Tibial artery (tissue), 4 donors: ENCODE results near the gene MUC5B.

Experiments
- DNase-seq, 2 donors: peaks; one replicate each; pipeline ENCODE4 v3.0.0-alpha.2; 2019
- H3K27ac ChIP-seq, 2 donors: fragments of 200-600 bp; sonication (generic) in 1 of 2; 1 replicate in 1 of 2; 2 replicates in 1 of 2; pipeline ENCODE4 v1.5.1; 2018 to 2019; ENCODE audit warnings: mild to moderate bottlenecking in 1 of 2
- H3K27me3 ChIP-seq, 2 donors: fragments of 200-600 bp; sonication (generic) in 1 of 2; one replicate each; pipeline versions ENCODE4 v1.5.1 to v1.6.0; 2016 to 2019
- H3K36me3 ChIP-seq, 3 donors: fragments of 200-600 bp; sonication (generic) in 2 of 3; one replicate each; pipeline ENCODE4 v1.5.1; 2016 to 2019; ENCODE audit warnings: mild to moderate bottlenecking in 2 of 3
- H3K4me1 ChIP-seq, 4 donors: fragments of 200-600 bp; sonication (generic) in 2 of 4; 1 replicate in 3 of 4; 2 replicates in 1 of 4; pipeline ENCODE4 v1.5.1; 2016 to 2019
- H3K4me3 ChIP-seq, 2 donors: fragments of 200-600 bp; sonication (generic) in 1 of 2; 1 replicate in 1 of 2; 2 replicates in 1 of 2; pipeline ENCODE4 v1.5.1; 2018 to 2019; ENCODE audit warnings: mild to moderate bottlenecking in 2 of 2
- H3K9me3 ChIP-seq, 3 donors: fragments of 200-600 bp; sonication (generic) in 1 of 3; one replicate each; pipeline ENCODE4 v1.5.1; 2016 to 2019
- CTCF ChIP-seq, 2 experiments: fragments of 200-600 bp in 1 of 2; fragments of 450-650 bp in 1 of 2; IDR thresholded peaks; one replicate each; pipeline ENCODE4 v1.5.1; 2017 to 2019; ENCODE audit warnings: antibody characterized with exemption in 2 of 2, mild to moderate bottlenecking in 1 of 2, moderate library complexity in 1 of 2
- intact Hi-C: fragments of 100-400 bp; cut with DNase I; formaldehyde crosslinking; loops from one replicate; pipeline ENCODE4 v1.15.0; 2023; ENCODE audit warnings: low total_unique reads

Gene MUC5B

DNA sequence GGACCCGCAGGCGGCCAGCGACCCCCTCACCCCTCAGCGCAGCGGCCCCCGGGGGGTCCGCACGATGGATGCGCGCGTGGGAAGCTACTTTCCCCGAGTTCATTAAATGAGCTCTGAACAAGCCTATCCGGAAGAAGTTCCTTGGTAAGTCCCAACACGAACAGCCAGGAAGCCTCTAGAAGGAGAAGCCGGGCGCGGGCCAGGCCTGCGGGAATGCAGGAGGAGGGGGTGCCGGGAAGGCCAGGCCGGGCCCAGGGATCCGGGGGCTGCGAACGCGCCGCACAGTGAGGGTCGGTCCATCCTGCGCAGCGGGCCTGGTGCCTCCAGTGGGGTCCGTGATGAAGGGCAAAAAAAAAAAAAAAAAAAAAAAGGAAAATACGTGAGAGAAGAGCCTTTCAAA lies 49.7 kb downstream of the MUC5B start:
- DNase-seq, result no peak

DNA sequence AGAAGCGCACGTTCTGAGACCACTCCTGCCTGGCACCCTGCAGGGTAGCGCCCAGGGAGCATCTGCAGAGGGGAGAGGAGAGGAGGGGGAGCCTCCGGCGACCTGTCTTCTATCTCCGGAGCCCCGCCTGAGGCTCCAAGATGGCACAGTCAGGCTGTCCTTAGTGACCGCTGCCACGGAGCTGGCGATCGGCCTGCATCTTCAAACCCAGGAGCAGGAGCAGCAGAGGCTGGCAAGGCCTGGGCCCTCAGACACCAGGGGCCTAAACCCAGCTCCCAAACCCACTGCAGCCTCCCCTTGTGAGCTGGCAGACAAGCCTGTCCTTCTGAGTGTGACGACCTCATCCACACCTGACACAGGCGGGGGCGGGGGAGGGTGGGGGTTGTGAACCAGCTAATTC lies 51.6 kb downstream of the MUC5B start:
- H3K4me1 ChIP-seq, result no peaks in the 10 kb centered on the region
- no peak overlapping the region for H3K27ac ChIP-seq
- peaks cover 22 to 68% (median 61%) of the 10 kb centered on the region in 3 donors for H3K36me3 ChIP-seq
- no peak overlapping the region for H3K4me3 ChIP-seq
- TF ChIP-seq CTCF (IDR thresholded peaks at IDR 0.05), result no peak
- intact Hi-C loops, result loop anchor here (10.0 kb wide), 1 partner anchor 250 kb away; no protein-coding TSS in a partner anchor
- H3K27me3 ChIP-seq, result no peaks in the 10 kb centered on the region
- H3K9me3 ChIP-seq, result no peaks in the 10 kb centered on the region
- DNase-seq, result no peak

More for the DNA sequence above, 49.7 kb downstream of the MUC5B start:
- Histone ChIP-seq H3K36me3 (peaks cover 22 to 48% (median 42%) of the 10 kb centered on the region in 3 donors), H3K9me3 (no peaks in the 10 kb centered on the region), H3K4me1 (no peaks in the 10 kb centered on the region), H3K27me3 (no peaks in the 10 kb centered on the region), H3K27ac (no peak overlapping the region), H3K4me3 (no peak overlapping the region)
- TF ChIP-seq CTCF (IDR thresholded peaks at IDR 0.05), result no peak
- intact Hi-C loops, result loop anchor here (10.0 kb wide), 1 partner anchor 252 kb away; no protein-coding TSS in a partner anchor

DNA sequence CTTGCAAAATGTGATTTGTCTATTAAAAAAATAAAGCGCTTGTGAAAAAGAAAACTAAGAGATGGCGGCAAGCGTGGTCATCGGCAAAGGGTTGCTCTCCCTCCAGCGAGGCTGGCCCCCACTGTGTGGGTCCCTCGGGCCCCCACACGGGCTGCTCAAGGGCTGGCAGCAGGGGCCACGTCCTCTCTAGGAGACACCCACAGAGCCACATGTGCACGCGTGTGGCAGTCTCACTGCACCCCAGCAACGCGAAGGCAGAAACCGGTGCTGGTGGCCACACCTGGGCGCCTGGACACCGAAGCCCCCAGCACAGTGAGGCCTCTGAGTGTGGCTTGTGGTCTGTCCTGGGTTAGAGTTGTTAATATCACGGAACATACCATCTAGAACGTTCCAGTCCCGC lies 52.2 kb downstream of the MUC5B start:
- TF ChIP-seq CTCF (IDR thresholded peaks at IDR 0.05), result no peak
- intact Hi-C loops, result loop anchor here (10.0 kb wide), 1 partner anchor 250 kb away; no protein-coding TSS in a partner anchor
- DNase-seq, result no peak
- H3K9me3 ChIP-seq, result no peaks in the 10 kb centered on the region
- H3K36me3 ChIP-seq, result peaks cover 27 to 73% (median 66%) of the 10 kb centered on the region in 3 donors
- no peak overlapping the region for H3K4me3 ChIP-seq
- H3K27ac ChIP-seq, result no peak overlapping the region
- H3K27me3 ChIP-seq, result no peaks in the 10 kb centered on the region
- no peaks in the 10 kb centered on the region for H3K4me1 ChIP-seq

DNA sequence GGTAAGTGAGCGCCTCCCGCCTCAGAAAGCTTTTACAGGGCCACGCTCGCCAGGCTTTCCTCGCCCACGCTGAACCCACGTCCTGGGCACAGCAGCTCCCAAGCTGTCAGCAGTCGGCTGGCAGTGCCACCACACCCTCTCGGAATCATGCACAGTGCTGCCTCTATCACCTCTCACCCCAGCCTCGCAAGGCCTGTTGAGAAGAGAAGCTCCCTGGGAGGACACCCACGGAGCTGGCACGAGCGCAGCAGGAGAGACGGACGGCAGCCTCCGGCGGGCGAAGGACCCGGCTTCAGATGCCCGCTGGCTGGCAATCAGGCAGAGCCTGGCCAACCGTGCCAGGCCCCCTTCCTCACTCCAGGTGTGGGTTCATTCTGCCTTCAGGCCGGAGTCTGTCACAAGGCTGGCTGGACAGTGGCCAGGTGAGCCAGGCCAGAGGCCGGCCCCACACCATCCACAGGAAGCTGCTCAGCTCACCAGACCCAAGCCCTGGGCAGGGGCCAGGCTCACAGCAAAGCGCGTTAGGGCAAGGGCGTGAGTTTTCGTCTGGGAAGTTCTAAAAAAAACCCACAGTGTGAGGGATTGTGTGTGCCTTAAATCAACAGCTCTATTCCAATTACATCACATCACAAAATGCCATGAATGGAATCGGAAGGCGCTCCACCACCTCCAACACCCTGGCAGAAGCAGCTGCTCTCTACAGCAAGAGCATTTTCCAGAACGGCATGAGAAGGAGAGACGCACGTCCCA lies 53.4 kb downstream of the MUC5B start:
- no peaks in the 10 kb centered on the region for H3K4me1 ChIP-seq
- peaks cover 39 to 85% (median 78%) of the 10 kb centered on the region in 3 donors for H3K36me3 ChIP-seq
- intact Hi-C loops, result loop anchor here (10.0 kb wide), 1 partner anchor 249 kb away; no protein-coding TSS in a partner anchor
- no peak for DNase-seq
- H3K4me3 ChIP-seq, result no peak overlapping the region
- no peaks in the 10 kb centered on the region for H3K9me3 ChIP-seq
- TF ChIP-seq CTCF (IDR thresholded peaks at IDR 0.05), result no peak
- H3K27me3 ChIP-seq, result no peaks in the 10 kb centered on the region
- no peak overlapping the region for H3K27ac ChIP-seq

DNA sequence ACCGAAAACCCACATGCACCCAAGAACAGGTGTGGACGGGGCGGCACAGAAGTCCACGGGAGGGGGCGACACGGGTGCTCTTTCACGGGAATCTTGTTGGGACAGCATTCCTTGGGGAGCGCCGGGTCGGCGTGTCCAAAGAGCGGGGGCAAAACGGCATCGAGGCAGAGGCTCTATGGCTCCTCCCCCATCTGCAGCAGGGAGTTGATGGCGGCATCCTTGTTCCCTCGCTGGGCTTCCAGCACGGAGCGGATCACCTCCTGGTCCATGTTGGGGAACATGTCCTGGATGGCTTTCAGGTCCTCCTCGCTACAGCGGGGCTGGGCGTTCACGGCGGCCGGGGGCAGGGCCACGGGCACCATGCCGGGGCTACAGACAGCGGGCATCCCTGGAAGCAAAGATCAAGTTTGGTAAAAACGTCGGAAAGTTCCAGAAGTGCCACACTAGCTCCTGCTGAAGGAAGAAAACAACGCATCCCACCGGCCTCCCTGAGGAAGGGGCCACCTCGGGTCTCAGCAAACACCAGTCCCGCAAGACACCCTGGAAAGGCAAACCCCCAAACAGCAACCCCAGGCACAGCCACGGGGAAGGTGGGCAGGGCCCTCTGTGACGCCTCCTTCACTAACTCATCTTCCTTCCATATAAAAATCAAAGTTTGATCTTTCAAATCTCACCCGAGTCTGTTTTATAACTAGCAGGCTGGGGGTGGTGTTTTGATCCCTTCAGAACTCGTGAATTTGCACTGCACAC lies 54.2 kb downstream of the MUC5B start:
- H3K36me3 ChIP-seq, result peaks cover 46 to 91% (median 86%) of the 10 kb centered on the region in 3 donors
- H3K4me3 ChIP-seq, result no peak overlapping the region
- no peak overlapping the region for H3K27ac ChIP-seq
- intact Hi-C loops, result loop anchor here (10.0 kb wide), 1 partner anchor 248 kb away; no protein-coding TSS in a partner anchor
- no peaks in the 10 kb centered on the region for H3K4me1 ChIP-seq
- no peak for DNase-seq
- H3K9me3 ChIP-seq, result no peaks in the 10 kb centered on the region
- TF ChIP-seq CTCF (IDR thresholded peaks at IDR 0.05), result no peak
- H3K27me3 ChIP-seq, result no peaks in the 10 kb centered on the region
